Measurements from ENCODE around the gene OR5K2.

OR5K2 gene

GRCh38 chr3:98525494-98525893 is 28.0 kb downstream of the OR5K2 start:
- no peak for DNase-seq

- no peak for DNase-seq
Measured at GRCh38 chr3:98528474-98529346, 31.2 kb downstream of the OR5K2 start.

DNA sequence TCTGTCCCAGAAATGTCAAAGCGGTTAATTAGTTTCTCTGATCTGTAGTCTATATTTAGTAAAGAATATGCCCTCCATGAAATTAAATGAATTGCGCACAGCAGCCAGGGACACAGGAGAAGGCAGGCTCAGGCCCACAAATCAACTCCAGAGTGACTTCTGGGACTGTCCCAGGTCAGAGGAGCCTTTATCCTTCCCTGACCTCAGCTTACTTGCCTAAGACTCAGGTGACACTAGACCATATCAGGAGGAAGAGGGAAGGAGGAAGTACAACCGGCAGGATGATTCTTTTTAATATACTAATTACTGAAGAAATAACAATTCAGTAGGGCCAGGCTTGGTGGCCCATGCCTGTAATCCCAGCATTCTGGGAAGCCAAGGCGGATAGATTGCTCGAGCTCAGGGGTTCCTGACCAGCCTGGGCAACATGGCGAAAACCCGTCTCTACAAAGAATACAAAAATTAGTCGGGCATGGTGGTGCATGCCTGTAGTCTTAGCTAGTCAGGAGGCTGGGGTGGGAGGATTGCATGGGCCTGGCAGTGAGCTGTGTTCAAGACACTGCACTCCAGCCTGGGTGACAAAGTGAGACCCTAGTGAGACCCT is 32.5 kb downstream of the OR5K2 start:
- DNase-seq = no peak

- no peak for DNase-seq
Measured at GRCh38 chr3:98530676-98531075, 33.2 kb downstream of the OR5K2 start.

DNA sequence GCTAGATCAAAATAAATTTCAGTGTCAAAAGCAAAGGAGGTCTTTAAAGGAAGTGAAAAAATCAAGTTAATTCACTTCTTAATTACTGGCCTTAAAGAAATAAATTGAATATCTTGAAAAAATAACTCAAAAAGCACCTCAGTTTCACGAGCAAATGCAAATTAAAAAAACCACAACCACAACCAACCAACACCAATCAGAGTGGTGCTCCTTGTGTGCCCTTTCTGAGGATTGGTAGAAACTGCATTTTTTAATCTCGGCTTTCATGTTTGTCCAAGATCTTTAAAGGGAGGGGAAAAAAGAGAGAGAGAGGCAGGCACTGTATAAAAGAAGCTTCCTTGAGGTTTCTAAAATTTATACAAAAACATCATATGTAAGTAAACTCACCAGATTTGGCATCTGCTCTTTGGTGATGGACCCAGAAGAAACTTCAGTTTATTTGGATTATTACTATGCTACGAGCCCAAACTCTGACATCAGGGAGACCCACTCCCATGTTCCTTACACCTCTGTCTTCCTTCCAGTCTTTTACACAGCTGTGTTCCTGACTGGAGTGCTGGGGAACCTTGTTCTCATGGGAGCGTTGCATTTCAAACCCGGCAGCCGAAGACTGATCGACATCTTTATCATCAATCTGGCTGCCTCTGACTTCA is 34.3 kb downstream of the OR5K2 start, which contains the start of gene GPR15:
Gene GPR15, plus strand, starts transcription at position 357 of the 653 bp plus-strand sequence. Its CDS starts 56 bp downstream, at position 413.
- no peak for DNase-seq

DNA sequence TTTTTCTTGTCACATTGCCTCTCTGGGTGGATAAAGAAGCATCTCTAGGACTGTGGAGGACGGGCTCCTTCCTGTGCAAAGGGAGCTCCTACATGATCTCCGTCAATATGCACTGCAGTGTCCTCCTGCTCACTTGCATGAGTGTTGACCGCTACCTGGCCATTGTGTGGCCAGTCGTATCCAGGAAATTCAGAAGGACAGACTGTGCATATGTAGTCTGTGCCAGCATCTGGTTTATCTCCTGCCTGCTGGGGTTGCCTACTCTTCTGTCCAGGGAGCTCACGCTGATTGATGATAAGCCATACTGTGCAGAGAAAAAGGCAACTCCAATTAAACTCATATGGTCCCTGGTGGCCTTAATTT is 34.8 kb downstream of the OR5K2 start:
- DNase-seq = no peak

DNA sequence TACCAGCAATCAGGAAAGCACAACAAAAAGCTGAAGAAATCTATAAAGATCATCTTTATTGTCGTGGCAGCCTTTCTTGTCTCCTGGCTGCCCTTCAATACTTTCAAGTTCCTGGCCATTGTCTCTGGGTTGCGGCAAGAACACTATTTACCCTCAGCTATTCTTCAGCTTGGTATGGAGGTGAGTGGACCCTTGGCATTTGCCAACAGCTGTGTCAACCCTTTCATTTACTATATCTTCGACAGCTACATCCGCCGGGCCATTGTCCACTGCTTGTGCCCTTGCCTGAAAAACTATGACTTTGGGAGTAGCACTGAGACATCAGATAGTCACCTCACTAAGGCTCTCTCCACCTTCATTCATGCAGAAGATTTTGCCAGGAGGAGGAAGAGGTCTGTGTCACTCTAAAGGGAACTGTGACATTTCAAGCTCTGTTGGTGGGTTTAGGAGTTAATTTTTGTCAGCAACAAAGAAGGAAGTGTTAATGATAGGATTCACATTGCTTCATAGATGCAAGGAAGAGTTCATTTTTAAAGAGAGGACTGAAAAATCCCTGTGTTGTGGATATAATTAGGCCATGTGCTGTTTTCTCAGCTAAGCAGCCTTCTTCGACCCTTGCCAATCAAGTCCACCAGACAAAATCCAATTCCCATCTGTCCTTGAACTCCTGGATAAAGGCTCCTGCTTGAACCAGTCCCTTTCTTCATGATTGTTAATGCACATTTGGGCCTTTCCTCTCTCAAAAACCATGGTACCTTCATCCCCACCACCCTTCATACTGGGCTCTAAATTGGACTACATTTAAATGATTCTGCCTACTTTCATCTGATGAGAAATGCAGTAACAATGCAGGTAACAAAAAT is 35.5 kb downstream of the OR5K2 start:
- no peak for DNase-seq

- no peak for DNase-seq
Measured at GRCh38 chr3:98534168-98534567, 36.7 kb downstream of the OR5K2 start.

GRCh38 chr3:98534734-98535133 is 37.3 kb downstream of the OR5K2 start:
- DNase-seq = no peak

DNA sequence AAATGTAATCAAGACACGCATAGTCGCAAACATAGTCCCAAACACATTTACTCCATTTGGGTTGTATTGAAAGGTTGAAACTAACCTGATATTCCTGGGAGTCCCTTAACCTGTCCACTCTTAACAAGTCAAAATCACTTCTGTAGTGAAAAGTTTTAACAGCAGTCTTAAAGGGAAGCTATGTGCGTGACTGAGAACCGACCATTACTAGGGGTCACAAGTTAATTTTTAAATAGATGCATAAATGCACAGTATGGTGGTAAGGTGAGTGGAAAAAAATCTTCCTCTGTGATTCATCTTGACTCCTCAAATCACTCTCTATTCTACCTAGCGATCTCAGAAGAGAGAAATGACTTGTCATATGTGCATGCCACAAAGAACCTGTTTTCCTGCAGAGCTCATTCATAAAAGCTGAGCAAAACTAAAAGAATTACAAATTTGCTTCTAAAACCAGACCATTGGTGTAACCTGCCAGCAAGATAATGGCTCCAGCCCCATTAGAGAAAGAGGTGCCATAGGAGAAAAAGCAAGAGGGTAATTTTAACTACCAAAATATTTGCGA is 39.1 kb downstream of the OR5K2 start:
- DNase-seq = no peak

DNA sequence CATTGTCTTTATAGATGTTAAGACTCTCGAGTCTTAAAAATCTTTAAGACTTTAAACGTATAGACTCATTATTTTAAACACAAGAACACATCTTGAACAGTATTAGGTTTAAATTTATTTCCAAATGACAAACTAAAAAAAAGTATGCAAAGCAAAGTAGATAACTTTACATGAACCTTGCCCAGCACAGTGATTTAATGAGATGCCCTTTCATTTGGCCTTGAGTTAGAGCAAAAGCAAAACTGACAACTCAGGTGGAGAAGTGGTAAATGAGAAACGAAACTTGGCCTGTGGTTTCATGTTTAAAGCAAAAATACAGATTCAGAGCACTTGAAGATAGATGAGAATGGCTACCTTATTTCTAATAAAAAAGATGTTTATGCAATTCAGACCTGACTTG is 42.9 kb downstream of the OR5K2 start:
- DNase-seq = no peak

DNA sequence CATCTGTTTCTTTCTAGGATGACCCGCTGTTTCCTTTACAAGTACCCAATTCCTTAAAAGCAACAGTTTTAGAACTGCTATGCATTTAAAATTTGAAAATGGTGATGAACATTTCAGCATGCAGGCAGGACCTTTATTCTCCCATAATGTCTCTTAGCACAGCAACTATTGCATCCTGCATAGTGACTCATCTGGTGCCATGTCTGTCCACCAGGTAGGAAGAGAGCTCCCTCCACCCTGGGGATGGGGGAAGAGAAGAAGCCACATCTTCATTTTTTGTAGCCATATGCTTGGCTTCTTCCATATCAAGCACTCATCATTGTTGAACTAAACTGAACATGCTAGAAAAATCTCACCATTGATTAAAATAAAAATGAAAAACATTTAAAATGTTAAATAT is 44.2 kb downstream of the OR5K2 start:
- DNase-seq = no peak

DNA sequence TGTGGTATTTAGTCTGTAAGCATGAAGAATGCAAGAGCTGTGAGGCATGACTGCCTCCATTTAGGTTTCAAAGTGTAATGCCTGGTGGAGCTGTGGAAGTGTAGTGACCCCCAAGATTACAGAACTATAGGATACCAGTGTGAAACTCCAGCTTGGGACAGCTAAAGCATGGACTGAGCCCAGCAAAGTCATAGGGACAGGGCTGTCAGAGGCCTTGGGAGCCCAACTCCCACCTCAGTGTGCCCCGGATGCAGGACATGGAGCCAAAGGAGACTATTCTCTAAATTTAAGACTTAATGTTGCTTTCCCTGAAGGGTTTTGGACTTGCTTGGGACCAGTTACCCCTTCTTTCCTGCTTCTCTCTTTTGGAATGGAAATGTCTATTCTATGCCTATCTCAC is 45.1 kb downstream of the OR5K2 start:
- no peak for DNase-seq

DNA sequence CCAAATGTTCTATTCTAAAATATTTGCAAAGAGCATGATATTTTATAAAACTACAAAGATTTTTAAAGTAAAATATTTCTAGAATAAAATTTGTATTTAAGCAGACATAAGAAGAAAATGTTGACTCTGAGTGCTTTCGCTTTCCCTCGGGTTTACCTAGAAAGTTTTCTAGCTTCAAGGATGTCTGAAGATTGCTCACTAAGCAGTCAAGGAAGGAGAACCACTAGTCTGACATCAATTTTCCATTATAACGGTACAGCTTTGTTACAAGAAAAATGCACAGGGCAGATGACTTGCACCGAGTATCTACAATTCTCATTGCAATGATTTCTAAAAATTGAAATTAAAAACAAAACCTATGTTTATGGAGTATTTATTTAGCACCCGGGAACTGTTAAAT is 48.5 kb downstream of the OR5K2 start:
- no peak for DNase-seq
